GM18498 (cell line): ENCODE results near the gene MTUS2.
"Not testable (repeated sequence)": the region's sequence is repeated elsewhere in the genome, so short reads cannot be mapped to it uniquely, and the experiment has no call there.

ENCODE experiments used
- ATAC-seq: cut with Tn5 transposase; IDR thresholded peaks from one replicate; pipeline ENCODE4 v1.9.1; 2021; ENCODE audit warnings: mild to moderate bottlenecking, moderate library complexity; ENCODE audit not compliant: unreplicated experiment

The MTUS2 gene

GRCh38 chr13:29382021-29382420 lies 561.9 kb downstream of the MTUS2 start:
- no peak for ATAC-seq

DNA sequence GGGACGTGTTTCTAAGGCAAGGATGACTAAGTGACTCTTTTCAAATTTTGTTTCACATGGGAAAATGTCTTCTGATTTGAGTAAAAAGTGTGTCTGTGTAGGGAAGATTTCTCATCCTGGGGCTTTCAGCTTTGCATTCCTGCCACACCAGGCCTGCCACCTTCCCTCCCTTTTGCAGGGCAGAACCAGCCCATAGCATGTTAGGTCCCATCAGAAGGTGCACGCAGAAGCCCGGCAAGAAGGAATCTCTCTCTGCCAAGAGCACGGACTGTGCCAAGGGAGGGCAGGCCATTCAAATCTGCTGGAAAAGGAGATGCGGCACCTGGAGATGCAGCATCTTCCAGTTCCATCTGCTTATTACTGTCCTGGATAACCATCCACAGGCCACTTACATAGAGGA lies 563.3 kb downstream of the MTUS2 start:
- no peak for ATAC-seq

GRCh38 chr13:29384466-29384865 lies 564.3 kb downstream of the MTUS2 start:
- ATAC-seq, result no peak

- ATAC-seq, result no peak
Measured at GRCh38 chr13:29384871-29385270, 564.7 kb downstream of the MTUS2 start.

- no peak for ATAC-seq
Measured at GRCh38 chr13:29386246-29386645, 566.1 kb downstream of the MTUS2 start.

DNA sequence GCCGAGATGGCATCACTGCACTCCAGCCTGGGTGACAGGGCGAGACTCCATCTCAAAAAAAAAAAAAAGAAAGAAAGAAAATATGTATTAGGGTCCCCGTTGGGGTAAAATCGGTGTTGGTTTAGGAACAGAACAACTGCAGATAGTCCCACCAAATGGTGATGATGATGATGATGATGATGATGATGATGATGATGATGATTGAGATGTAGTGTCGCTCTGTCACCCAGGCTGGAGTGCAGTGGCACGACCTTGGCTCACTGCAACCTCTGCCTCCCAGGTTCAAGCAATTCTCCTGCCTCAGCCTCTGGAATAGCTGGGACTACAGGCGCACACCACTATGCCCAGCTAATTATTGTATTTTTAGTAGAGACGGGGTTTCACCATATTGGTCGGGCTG lies 570.5 kb downstream of the MTUS2 start:
- not testable (repeated sequence) for ATAC-seq

DNA sequence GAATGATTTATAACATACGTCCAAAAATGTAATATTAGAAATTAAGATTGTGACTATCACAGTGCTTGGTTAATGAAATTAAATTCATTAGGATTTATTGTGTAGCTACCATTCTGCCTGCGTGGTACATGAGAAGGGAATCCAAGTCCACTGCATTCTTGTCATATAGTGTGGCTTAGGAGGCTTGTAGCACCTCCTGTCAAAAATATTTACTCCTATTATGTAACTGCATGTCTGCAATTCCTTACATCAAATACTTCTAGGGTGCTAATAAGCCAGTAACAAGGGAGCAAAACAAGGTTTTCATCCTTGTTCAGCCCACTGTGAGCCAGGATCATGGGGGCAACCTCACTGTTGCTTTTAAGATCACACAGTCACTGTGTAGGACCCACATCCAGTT lies 576.3 kb downstream of the MTUS2 start:
- no peak for ATAC-seq

DNA sequence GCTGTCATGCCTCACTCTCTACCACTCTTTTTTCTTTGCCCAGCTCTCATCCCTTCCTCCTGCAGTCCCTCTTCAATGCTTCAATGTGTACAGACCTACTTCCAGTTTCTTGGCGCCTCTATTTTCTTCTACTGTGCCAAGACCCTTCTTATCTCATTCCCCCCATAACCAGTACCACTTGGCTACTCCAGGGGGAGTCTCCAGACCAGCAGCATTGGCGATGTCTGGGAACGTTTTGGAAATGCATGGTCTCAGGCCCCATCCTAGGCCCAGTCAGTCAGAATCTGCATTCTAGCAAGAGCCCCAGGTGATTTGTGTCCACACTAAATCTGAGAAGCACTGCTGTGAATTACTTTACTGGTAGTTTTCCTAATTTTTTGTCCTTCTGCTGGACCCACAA lies 577.1 kb downstream of the MTUS2 start:
- no peak for ATAC-seq

DNA sequence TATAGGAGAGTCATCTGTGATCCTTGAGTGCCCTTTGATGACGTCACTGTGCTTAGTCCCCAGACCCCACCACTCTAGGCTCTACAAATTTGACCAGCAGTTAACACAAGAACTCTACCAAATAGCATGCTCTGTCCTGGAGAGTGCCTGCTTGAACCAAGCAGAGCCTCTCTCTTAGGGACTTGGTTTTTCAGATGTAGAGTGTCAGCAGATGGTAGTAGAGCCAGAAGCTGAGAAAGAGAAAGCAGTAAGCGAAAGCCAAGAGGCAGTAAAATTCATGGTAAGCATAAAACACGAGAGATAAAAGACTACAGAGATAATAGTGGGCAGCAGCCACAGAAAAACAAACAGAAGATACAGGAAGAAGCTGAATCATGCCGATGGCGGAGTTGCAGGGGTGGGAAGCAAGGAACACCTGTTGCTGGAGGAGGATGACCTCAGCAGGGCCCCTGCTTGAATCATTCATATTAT lies 582.1 kb downstream of the MTUS2 start:
- no peak for ATAC-seq

DNA sequence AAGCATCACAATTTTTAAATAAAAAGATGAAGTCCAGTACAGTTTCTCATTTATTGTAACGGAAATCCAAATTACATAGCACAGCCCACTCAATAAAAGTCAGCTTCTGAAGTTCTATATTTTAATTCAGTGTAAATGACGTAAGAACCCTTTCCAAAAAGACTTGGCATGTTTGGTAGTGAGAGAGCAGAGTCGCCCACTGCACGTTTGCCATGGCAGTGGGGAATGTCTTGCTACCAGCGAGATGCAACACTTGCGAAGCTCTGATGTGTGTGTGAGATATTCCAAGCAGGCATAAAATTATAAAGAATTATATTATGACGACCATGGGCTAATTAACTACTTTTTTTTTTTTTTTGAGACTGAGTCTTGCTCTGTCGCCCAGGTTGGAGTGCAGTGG lies 585.3 kb downstream of the MTUS2 start:
- no peak for ATAC-seq

- ATAC-seq, result no peak
Measured at GRCh38 chr13:29411481-29411880, 591.3 kb downstream of the MTUS2 start.

DNA sequence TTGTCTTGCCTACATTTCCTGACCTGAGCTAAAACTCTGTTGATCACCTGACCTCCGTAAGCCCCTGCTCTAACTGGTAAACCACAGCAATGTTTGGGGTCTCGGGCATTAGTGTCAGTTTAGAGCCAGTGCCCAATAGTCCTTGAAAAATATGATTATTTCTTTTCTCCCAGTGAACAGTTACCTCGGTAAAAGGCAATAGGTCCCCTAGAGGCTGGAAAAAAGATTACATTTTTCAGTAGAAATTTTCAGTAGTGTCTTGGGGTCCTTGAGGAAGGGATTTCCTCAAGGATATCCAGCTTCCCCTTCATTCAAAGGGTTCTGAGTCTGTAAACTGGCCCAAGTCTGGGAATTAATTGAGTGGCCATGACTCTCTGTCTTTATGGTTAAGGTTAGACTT lies 597.9 kb downstream of the MTUS2 start:
- no peak for ATAC-seq

DNA sequence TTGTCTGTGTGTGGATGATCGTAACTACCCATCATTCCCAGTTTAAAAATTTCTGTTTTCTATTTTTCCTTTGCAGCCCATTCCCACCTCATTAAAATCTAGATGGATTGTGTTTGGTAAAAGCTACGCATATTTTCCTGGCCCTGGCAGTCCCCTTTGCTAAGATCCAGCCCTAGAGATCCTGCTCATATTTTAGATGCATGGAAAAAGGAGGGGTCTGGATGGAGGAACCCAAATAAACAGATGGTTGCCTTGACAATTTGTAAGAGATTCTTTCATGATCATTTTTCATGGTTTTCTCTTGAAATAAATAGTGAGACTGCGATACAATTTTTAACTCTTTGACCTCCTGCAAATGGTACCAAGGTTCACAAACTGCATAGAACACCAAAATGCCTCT lies 601.0 kb downstream of the MTUS2 start:
- no peak for ATAC-seq

GRCh38 chr13:29422015-29422414 lies 601.9 kb downstream of the MTUS2 start:
- ATAC-seq, result no peak

DNA sequence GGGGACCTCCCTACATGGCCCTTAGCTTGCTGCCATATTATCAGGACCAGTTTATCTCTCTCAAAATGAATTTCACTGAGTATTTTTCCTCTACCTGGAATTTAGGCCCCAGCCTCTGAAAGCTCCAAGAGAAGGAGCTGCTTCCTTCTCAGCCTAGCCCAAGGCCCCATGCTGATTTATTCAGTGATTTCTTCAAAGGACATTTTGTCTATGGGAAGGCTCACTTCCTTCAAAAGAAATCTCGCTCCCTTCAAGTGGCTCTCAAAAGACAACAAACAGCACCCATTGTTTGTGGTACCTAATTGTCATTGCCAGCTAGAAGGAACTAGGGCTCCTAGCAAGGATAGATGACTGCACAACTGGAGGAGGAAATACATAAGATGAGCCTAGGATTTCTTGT lies 602.9 kb downstream of the MTUS2 start:
- no peak for ATAC-seq

GRCh38 chr13:29427937-29428309 lies 607.8 kb downstream of the MTUS2 start:
- no peak for ATAC-seq

GRCh38 chr13:29428310-29429181 lies 608.4 kb downstream of the MTUS2 start:
- no peak for ATAC-seq

DNA sequence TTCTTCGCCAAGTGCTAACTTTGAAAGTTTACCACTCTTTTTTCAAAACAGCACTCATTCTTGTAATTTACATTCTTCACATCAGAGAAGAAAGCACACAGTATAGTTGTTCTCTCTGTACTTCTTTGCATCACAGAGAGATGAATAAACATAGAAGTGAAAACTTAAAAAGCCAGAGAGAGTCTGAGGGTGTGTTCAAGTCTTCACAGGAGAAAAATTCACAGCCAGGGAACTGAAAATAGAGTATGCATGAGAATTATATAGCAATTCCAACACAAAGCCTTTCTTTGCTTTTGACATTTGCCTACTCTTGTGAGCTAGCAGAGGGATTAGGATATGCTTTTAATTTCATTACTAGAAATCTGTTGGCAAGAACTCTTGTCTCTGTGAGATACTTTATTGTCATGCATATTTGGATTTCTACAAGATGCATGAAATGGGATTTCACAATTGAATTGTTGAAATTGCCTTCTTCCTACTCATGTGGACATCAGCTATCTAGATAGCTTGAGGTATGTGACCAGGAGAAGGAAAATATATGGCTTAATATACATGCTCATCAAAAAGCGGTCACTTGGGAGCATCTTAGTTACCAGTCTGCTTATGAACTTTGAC lies 609.3 kb downstream of the MTUS2 start:
- ATAC-seq, result no peak

DNA sequence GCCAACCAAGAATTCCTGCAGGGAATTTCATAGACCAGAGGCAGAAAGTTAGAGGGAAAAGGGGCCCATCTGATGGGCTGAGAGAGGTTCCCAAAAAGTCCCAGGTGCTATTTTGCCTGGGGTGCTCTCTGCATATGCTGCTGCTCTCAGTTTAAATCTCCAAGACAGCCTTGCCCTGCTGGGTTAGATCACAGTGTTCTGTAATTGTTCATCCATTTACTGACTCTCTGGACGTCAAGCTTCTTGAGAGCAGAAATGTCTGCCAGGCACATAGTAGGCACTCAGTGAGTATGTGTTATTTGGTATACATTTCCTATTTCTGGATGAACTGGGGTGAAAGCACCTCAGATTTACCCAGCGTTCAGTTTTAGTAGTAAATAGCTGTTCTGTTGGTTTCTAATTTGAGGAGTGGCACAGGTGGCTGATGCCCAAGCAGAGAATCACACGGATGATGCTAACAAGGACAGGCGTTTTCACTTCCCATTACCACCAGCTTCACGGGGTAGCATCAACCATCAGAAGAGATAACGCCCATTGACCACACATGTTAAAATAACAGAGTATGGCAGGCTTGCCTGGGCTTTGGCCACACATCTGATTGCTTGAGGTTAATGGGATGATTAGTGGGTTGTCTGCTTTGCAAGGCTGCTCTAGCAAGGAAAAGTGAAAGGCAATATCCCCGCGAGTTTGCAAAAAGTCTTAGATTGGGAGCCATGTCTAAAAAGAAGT lies 614.2 kb downstream of the MTUS2 start:
- ATAC-seq, result peak; percentile 67

DNA sequence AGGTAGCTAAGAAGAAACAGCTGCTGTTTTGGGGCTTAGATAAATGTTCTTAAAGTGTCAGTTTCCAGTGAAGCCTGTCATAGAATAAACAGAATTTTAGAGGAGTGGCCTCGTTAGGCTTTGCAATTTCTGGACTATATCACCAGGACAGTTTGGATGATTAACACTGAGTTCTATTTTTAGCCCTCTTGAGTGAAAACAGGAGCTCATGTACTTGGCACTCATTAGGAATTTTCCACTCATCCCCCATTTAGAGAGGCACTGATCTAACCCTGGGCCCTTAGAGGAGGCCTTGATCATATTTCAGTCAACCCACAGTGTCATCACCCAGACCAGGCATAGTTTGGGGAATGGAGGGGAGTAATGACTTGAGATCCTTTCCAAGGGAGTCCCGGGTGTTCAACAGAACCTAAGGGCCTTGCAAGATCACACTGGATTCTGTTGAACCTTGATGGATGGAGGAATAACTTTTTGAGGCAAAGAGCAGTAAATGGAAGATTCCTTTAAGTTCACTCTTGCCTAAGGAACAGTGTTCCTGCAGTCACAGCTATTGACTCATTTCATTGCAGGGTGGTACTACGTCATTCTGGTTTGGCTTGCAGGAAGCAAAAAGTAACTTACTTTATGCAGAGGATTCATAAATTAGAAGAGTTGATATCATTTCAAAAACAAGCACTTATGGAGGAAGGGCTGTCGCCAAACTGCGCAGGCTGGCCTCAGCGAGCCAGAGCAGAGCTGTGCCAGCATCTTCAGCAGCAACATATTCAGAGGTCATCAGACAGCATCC lies 615.2 kb downstream of the MTUS2 start:
- no peak for ATAC-seq

- ATAC-seq, result no peak
Measured at GRCh38 chr13:29436291-29436690, 616.2 kb downstream of the MTUS2 start.
